Osteocyte (in vitro differentiated cells): ENCODE measurements around the gene BAHCC1. TPM values are rescaled to one million over a fixed set of nuclear protein-coding genes. Genes with fewer than 3 reads are reported as not detected.

Experiments
- DNase-seq: peaks from one replicate; pipeline ENCODE4 v3.0.0; 2021; ENCODE audit warnings: mixed read lengths; ENCODE audit not compliant: unreplicated experiment; ENCODE audit errors: extremely low spot score
- H3K27ac Mint-ChIP-seq: one replicate; pipeline ENCODE4 v1.8.0; 2021; ENCODE audit warnings: mild to moderate bottlenecking, mixed read lengths; ENCODE audit not compliant: unreplicated experiment
- H3K27me3 Mint-ChIP-seq: one replicate; pipeline ENCODE4 v1.8.0; 2021; ENCODE audit warnings: mixed read lengths; ENCODE audit not compliant: unreplicated experiment
- H3K36me3 Mint-ChIP-seq: one replicate; pipeline ENCODE4 v1.8.0; 2021; ENCODE audit warnings: mixed read lengths; ENCODE audit not compliant: unreplicated experiment
- H3K4me1 Mint-ChIP-seq: one replicate; pipeline ENCODE4 v1.8.0; 2021; ENCODE audit warnings: mixed read lengths; ENCODE audit not compliant: unreplicated experiment
- H3K4me3 Mint-ChIP-seq: one replicate; pipeline ENCODE4 v1.8.0; 2021; ENCODE audit warnings: mild to moderate bottlenecking, moderate library complexity, mixed read lengths; ENCODE audit not compliant: unreplicated experiment
- H3K9me3 Mint-ChIP-seq: one replicate; pipeline ENCODE4 v1.8.0; 2021; ENCODE audit warnings: mixed read lengths; ENCODE audit not compliant: unreplicated experiment
- total RNA-seq: library from RNA; stranded (reverse); gene quantifications from 2 replicates; pipeline ENCODE4 v1.2.1, GENCODE V29; 2021
- TF ChIP-seq, protein P1 (sequence below): fragments of 200-600 bp; sonication (generic); IDR thresholded peaks from 2 replicates; pipeline ENCODE4 v1.5.0; 2021; ENCODE audit warnings: antibody characterized with exemption, mild to moderate bottlenecking, moderate library complexity

BAHCC1 gene
- total RNA-seq, 1 donor from 2014 or later, result 55.7 TPM

DNA sequence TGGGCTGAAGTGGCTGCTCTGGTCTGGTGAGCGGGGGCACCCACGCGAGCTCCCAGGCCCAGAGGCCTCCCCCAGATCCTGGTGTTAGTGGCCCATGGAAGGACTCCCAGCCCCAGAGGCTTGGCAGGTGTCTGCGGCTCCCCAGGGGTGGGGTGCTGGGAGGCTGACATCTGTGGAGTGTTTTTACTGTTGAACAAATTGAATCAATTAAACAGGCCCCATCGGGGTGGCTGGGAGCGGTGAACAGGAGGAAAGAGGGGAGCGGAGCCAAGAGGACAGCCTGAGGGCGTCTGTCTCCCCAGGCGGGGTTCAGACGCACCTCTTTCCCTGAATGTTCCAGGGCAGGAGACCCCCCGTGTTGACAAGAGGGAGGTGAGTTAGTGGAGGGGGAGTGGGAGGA is 87.4 kb downstream of the BAHCC1 start:
- H3K4me1 Mint-ChIP-seq, result peaks cover 38% of the 10 kb centered on the region
- no peak overlapping the region for H3K27ac Mint-ChIP-seq
- TF ChIP-seq, protein P1, sequence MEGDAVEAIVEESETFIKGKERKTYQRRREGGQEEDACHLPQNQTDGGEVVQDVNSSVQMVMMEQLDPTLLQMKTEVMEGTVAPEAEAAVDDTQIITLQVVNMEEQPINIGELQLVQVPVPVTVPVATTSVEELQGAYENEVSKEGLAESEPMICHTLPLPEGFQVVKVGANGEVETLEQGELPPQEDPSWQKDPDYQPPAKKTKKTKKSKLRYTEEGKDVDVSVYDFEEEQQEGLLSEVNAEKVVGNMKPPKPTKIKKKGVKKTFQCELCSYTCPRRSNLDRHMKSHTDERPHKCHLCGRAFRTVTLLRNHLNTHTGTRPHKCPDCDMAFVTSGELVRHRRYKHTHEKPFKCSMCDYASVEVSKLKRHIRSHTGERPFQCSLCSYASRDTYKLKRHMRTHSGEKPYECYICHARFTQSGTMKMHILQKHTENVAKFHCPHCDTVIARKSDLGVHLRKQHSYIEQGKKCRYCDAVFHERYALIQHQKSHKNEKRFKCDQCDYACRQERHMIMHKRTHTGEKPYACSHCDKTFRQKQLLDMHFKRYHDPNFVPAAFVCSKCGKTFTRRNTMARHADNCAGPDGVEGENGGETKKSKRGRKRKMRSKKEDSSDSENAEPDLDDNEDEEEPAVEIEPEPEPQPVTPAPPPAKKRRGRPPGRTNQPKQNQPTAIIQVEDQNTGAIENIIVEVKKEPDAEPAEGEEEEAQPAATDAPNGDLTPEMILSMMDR, result no peak
- no peak overlapping the region for H3K4me3 Mint-ChIP-seq
- H3K9me3 Mint-ChIP-seq, result no peaks in the 10 kb centered on the region
- DNase-seq, result no peak
- no peaks in the 10 kb centered on the region for H3K27me3 Mint-ChIP-seq
- no peaks in the 10 kb centered on the region for H3K36me3 Mint-ChIP-seq

DNA sequence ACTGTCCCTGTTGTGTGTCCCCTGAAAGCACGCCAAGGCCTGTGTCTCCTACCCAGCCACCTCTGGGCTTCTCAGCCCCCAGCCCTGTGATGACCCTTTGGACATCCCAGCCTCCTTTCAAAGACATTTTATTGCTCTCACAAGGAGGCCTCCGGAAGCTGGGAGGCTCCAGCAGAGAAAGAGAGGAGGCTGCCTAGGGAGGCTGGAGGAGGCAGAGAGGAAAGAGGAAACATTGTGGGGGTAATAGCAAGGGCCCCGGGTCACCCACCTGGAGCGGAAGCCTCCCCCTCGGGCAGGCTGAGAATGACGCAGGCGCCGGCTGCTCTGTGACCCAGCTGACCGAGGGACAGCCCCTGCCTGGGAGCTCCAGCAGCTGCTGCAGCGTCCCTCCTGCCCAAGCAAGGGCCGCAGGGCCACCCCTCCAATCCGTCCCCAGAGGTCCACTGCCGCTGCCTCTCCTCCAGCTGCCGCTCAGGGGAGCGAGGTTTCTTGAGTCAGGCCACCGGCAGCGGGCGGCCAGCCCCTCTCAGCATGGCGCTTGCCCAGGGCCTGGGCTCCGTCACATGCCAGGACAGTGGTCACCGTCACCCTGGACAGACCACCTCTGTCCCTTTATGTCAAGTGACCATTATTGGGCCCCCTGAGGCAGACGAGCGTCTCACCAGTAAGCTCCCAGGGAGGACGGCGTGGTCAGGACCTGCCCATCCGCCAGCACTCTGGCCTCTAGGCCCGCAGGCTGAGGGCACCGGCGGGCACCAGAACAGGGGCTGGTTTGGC is 88.0 kb downstream of the BAHCC1 start:
- no peaks in the 10 kb centered on the region for H3K9me3 Mint-ChIP-seq
- H3K4me1 Mint-ChIP-seq, result peaks cover 38% of the 10 kb centered on the region
- TF ChIP-seq, protein P1, result no peak
- DNase-seq, result no peak
- H3K4me3 Mint-ChIP-seq, result no peak overlapping the region
- H3K36me3 Mint-ChIP-seq, result no peaks in the 10 kb centered on the region
- H3K27ac Mint-ChIP-seq, result peak overlapping the region; percentile 18
- H3K27me3 Mint-ChIP-seq, result no peaks in the 10 kb centered on the region

DNA sequence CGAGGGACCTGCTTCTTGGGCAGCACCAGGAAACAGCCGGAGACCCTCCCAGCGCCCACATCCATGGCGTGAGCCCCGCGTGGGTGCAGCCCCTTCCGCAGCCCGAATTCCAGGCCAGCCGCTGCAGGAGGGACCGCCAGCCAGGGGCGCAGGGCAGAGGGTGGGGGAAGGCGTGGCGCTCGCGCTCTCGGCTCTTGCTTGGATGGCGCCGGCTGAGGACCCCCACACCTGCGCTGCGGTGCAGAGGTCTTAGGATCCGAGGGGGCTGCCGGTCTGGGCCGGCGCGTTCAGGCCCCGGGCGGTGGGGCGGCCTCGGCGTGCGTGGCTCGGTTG is 88.6 kb downstream of the BAHCC1 start:
- no peak for DNase-seq
- H3K36me3 Mint-ChIP-seq, result no peaks in the 10 kb centered on the region
- TF ChIP-seq, protein P1, result no peak
- H3K9me3 Mint-ChIP-seq, result no peaks in the 10 kb centered on the region
- H3K4me3 Mint-ChIP-seq, result no peak overlapping the region
- peaks cover 40% of the 10 kb centered on the region for H3K4me1 Mint-ChIP-seq
- no peaks in the 10 kb centered on the region for H3K27me3 Mint-ChIP-seq
- H3K27ac Mint-ChIP-seq, result peak overlapping the region; percentile 18

DNA sequence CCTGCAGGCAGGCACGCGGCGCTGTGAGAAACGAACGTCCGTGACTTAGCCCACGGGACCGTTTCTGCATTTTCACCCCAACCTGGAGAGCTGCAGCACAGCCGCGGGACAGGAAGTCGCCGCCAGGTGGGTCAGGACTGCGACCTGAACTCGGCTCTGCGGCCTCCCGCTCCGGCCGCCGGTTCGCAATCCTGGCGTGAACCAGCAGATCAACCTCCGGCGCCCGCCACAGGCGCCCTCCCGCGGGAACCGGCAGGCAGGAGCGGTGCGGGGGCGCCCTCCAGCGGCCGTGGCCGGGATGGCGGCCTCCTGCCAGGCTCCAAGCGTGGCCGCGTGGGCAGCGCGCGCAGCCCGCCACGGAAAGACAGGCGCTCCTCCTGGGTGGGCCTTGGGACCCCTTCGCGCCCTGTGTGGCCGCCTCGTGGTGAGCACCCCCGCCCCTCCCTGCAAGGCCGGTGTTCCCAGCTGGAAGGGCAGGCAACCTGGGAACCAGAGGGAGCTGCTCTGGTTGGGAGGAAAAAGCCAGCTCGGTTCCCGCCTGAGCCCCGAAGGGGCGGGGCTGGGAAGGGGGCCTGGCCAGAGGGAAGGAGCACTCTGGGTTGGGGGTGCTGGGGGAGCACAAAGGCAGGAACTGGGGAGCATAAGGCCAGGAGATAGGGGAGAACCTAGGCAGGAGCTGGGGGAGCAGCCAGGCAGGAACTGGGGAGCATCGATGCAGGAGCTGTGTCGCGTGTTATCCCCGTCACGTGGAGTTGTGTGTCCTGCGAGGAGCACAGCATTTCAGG is 89.1 kb downstream of the BAHCC1 start:
- H3K4me1 Mint-ChIP-seq, result peaks cover 45% of the 10 kb centered on the region
- H3K9me3 Mint-ChIP-seq, result no peaks in the 10 kb centered on the region
- no peak overlapping the region for H3K4me3 Mint-ChIP-seq
- H3K27ac Mint-ChIP-seq, result no peak overlapping the region
- no peaks in the 10 kb centered on the region for H3K36me3 Mint-ChIP-seq
- DNase-seq, result peak; percentile 96
- H3K27me3 Mint-ChIP-seq, result no peaks in the 10 kb centered on the region
- TF ChIP-seq, protein P1, result peak; percentile 99

DNA sequence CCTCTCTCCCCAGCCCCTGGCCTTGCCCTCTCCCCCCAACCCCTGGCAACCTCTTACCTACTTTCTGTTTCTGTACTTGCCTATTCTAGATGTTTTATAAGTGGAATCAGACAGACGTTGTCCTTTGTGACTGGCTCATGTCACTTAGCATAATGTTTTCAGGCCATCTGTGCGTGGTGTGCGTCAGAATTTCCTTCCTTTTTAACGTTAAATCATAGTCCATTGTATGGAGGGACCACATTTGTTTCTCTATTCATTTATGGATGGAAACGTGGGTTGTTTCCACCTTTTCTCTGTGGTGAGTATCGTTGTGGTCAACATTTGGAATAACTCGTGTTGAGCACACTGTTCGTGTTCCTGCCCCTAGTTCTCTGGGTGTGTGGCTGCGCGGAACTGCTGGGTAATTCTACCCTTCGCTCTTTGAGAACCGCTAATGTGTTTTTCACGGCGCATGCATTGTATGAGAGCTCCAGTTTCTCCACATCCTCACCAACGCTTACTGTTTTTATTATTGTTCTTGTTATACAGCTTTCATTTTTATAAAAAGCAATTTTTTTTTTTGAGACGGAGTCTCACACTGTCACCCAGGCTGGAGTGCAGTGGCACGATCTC is 91.0 kb downstream of the BAHCC1 start:
- Mint-ChIP-seq H3K36me3 (no peaks in the 10 kb centered on the region), H3K27ac (no peak overlapping the region), H3K9me3 (no peaks in the 10 kb centered on the region), H3K27me3 (no peaks in the 10 kb centered on the region), H3K4me3 (no peak overlapping the region), H3K4me1 (peaks cover 49% of the 10 kb centered on the region)
- TF ChIP-seq, protein P1, result no peak
- no peak for DNase-seq
